GM12878 (cell line): Measurements from ENCODE around the gene FGFR1OP2. TPM values are rescaled to one million over a fixed set of nuclear protein-coding genes. Genes with fewer than 3 reads are reported as not detected.

ENCODE experiments used
- ATAC-seq: fragments of 200-7000 bp; cut with Tn5 transposase; 3 replicates; pipeline ENCODE4 v1.9.1; 2020; ENCODE audit warnings: mild to moderate bottlenecking, moderate library complexity
- BruUV-seq: library from RNA; stranded (reverse); fragments of 400-500 nt; replicated peaks from 2 replicates; lab custom pipeline; 2021; lab: Mats Ljungman, UMichigan
- CTCF ChIA-PET: fragments of 300-600 bp; sonication (Branson Sonifier 250); formaldehyde crosslinking; extraction: SDS; loops from one replicate; lab custom pipeline; 2021; ENCODE audit warnings: inconsistent platforms; lab: Yijun Ruan, JAX
- POLR2A ChIA-PET: fragments of 350-600 bp; formaldehyde crosslinking; extraction: SDS; loops from one replicate; lab custom pipeline; 2021; ENCODE audit warnings: inconsistent platforms; lab: Charles Lee
- RAD21 ChIA-PET: fragments of 300-600 bp; sonication (Branson Sonifier 250); formaldehyde crosslinking; loops from one replicate; lab custom pipeline; 2023; ENCODE audit warnings: antibody characterized with exemption; ENCODE audit not compliant: unreplicated experiment; lab: Charles Lee
- SMC1A ChIA-PET: fragments of 300-600 bp; sonication (Branson Sonifier 250); formaldehyde crosslinking; loops from one replicate; lab custom pipeline; 2023; ENCODE audit not compliant: unreplicated experiment, uncharacterized antibody; lab: Charles Lee
- DNase-seq: peaks from one replicate; pipeline ENCODE4 v3.0.0-alpha.2; 2011; ENCODE audit warnings: low read depth, low spot score
- FAIRE-seq: peaks from 3 replicates; lab custom pipeline; 2011; peaks lifted over from hg19 to GRCh38; lab: Jason Lieb, UNC
- H2AFZ ChIP-seq: 2 replicates; pipeline ENCODE4 v1.6.0; 2011; ENCODE audit warnings: low read depth, low read length, control low read depth; ENCODE audit not compliant: control insufficient read depth
- H3K27ac ChIP-seq: 2 replicates; pipeline ENCODE4 v1.5.1; 2011; ENCODE audit warnings: control low read depth; ENCODE audit not compliant: control insufficient read depth, insufficient read depth
- H3K27me3 ChIP-seq, 2 experiments: replicated peaks in 1 of 2; 2 replicates each; pipeline versions ENCODE4 v1.6.0 to v1.6.1; 2011; ENCODE audit warnings: low read length in 1 of 2; ENCODE audit not compliant: control insufficient read depth in 2 of 2, insufficient read depth in 2 of 2
- H3K36me3 ChIP-seq, 2 experiments: 2 replicates each; pipeline ENCODE4 v1.5.1; 2011; ENCODE audit warnings: low read length in 1 of 2; ENCODE audit not compliant: control insufficient read depth in 2 of 2, insufficient read depth in 2 of 2
- H3K4me1 ChIP-seq: 2 replicates; pipeline ENCODE4 v1.6.1; 2011; ENCODE audit warnings: mild to moderate bottlenecking, low read length, moderate library complexity, mixed read lengths; ENCODE audit not compliant: control insufficient read depth, insufficient read depth
- H3K4me2 ChIP-seq: 2 replicates; pipeline ENCODE4 v1.6.0; 2011; ENCODE audit warnings: control low read depth; ENCODE audit not compliant: control insufficient read depth, insufficient read depth
- H3K4me3 ChIP-seq: fragments of 200-600 bp; sonication (generic); 2 replicates; pipeline ENCODE4 v1.5.1; 2016
- H3K79me2 ChIP-seq: 2 replicates; pipeline ENCODE4 v1.6.0; 2011; ENCODE audit warnings: low read length; ENCODE audit not compliant: control insufficient read depth, insufficient read depth
- H3K9ac ChIP-seq: 2 replicates; pipeline ENCODE4 v1.8.0; 2011; ENCODE audit warnings: low read length, control low read depth, mixed read lengths; ENCODE audit not compliant: control insufficient read depth, insufficient read depth
- H3K9me3 ChIP-seq: replicated peaks from 3 replicates; pipeline ENCODE4 v1.5.1; 2011; ENCODE audit warnings: mild to moderate bottlenecking, low read length; ENCODE audit not compliant: control insufficient read depth, insufficient read depth
- H4K20me1 ChIP-seq: 2 replicates; pipeline ENCODE4 v1.6.0; 2011; ENCODE audit not compliant: control insufficient read depth, insufficient read depth
- BMI1 ChIP-seq: fragments of 450-650 bp; IDR thresholded peaks from 2 replicates; pipeline ENCODE4 v1.6.1; 2016; ENCODE audit warnings: mild to moderate bottlenecking, moderate library complexity, borderline replicate concordance
- CBX5 ChIP-seq: sonication (generic); IDR thresholded peaks from 2 replicates; pipeline ENCODE4 v1.6.1; 2016; ENCODE audit warnings: low read depth, moderate library complexity, mild to moderate bottlenecking, inconsistent platforms
- E2F8 ChIP-seq: fragments of 450-650 bp; IDR thresholded peaks from 2 replicates; pipeline ENCODE4 v1.6.1; 2018; ENCODE audit warnings: mild to moderate bottlenecking, low read depth, moderate library complexity; ENCODE audit not compliant: partially characterized antibody
- EED ChIP-seq: sonication (generic); IDR thresholded peaks from 2 replicates; pipeline ENCODE4 v1.6.1; 2016; ENCODE audit warnings: antibody characterized with exemption, low read depth
- KAT2A ChIP-seq: conservative IDR thresholded peaks from 2 replicates; pipeline ENCODE4 v1.6.1; 2011; ENCODE audit warnings: low read depth, low read length; ENCODE audit not compliant: control insufficient read depth
- KDM1A ChIP-seq: fragments of 200-600 bp; sonication (generic); IDR thresholded peaks from 2 replicates; pipeline ENCODE4 v1.6.1; 2016; ENCODE audit warnings: borderline replicate concordance
- MEF2B ChIP-seq: fragments of 450-650 bp; IDR thresholded peaks from 2 replicates; pipeline ENCODE4 v1.6.1; 2018; ENCODE audit warnings: mild to moderate bottlenecking, moderate library complexity; ENCODE audit not compliant: partially characterized antibody, poor library complexity, severe bottlenecking
- MYB ChIP-seq: fragments of 150-350 bp; IDR thresholded peaks from 2 replicates; pipeline ENCODE4 v1.6.1; 2014; ENCODE audit warnings: mild to moderate bottlenecking, low read depth, low read length, borderline replicate concordance
- NFYA ChIP-seq: IDR thresholded peaks from 2 replicates; pipeline ENCODE4 v1.6.1; 2011; ENCODE audit warnings: low read depth, mild to moderate bottlenecking, low read length, improper control_type of control experiment, borderline replicate concordance
- NKRF ChIP-seq: fragments of 450-650 bp; conservative IDR thresholded peaks from 2 replicates; pipeline ENCODE4 v1.6.1; 2017; ENCODE audit warnings: mild to moderate bottlenecking, moderate library complexity
- NR2C2 ChIP-seq: IDR thresholded peaks from 2 replicates; pipeline ENCODE4 v1.6.1; 2011; ENCODE audit warnings: borderline replicate concordance, low read depth; ENCODE audit not compliant: control insufficient read depth, insufficient read length
- PBX3 ChIP-seq: IDR thresholded peaks from 2 replicates; pipeline ENCODE4 v1.6.1; 2011; ENCODE audit warnings: mild to moderate bottlenecking, low read depth, low read length, moderate library complexity; ENCODE audit not compliant: insufficient replicate concordance
- RUNX3 ChIP-seq: IDR thresholded peaks from 2 replicates; pipeline ENCODE4 v1.6.1; 2012; ENCODE audit warnings: low read length, inconsistent platforms
- WGBS: methylation state at CpG from one replicate; pipeline ENCODE4 v1.1.6; 2016; ENCODE audit warnings: low lambda C conversion rate; ENCODE audit not compliant: insufficient replicate concordance, insufficient coverage; ENCODE audit errors: missing lambda C conversion rate; 5-methylcytosine and 5-hydroxymethylcytosine counted together
- in situ Hi-C: fragments of 300-500 bp; cut with MboI; formaldehyde crosslinking; loops from 9 replicates; pipeline ENCODE4 v1.14.3; 2018; ENCODE audit warnings: mixed read lengths
- intact Hi-C: fragments of 100-400 bp; cut with micrococcal nuclease; formaldehyde crosslinking; loops from one replicate; pipeline ENCODE4 v1.14.2; 2022; ENCODE audit not compliant: unreplicated experiment
- polyA plus RNA-seq, 11 experiments: library from polyadenylated mRNA; depleted of rRNA in 4 of 11; unstranded in 6 of 11; stranded (reverse) in 5 of 11; fragments of >200 nt; fragmentation: Nextera tagmentation in 4 of 11; fragmentation: Illumina TruSeq in 1 of 11; extraction: Ambion mirVana in 4 of 11; extraction: Trizol in 1 of 11; gene quantifications; 1 replicate in 1 of 11; 2 replicates in 10 of 11; pipeline versions ENCODE4 v1.2.1 to v1.2.3, GENCODE V29; 2011 to 2016; ENCODE audit warnings: inconsistent platforms in 2 of 11, missing spikeins in 2 of 11, low read depth in 1 of 11
- total RNA-seq, 4 experiments: library from RNA; depleted of rRNA in 3 of 4; stranded (reverse); fragments of >200 nt in 3 of 4; fragmentation: Illumina TruSeq in 1 of 4; extraction: Trizol in 1 of 4; gene quantifications; 2 replicates each; pipeline versions ENCODE4 v1.2.1 to v1.2.3, GENCODE V29; 2013 to 2021

Gene FGFR1OP2
- total and polyA plus RNA-seq, 10 of the 15 experiments (the other 5 are each of a cell fraction or from before 2014, with no cell fraction given) = 28.5 to 59.1 (median 38.3) TPM

- no peak for TF ChIP-seq E2F8
- no peak for TF ChIP-seq CBX5
- TF ChIP-seq EED = no peak
- TF ChIP-seq RUNX3 = no peak
- TF ChIP-seq KDM1A = no peak
- TF ChIP-seq, all 136 proteins: peak for 0
Measured at GRCh38 chr12:26895672-26896071, 42.6 kb upstream of the FGFR1OP2 start (continued).

- SMC1A ChIA-PET = interaction anchor here (0.6 to 3.3 kb wide), 2 partner anchors 11 to 114 kb away, joined by 3 to 11 read pairs; no protein-coding TSS in a partner anchor
- Histone ChIP-seq H3K9ac (no peak overlapping the region), H3K4me1 (no peaks in the 10 kb centered on the region), H3K79me2 (no peaks in the 10 kb centered on the region), H3K27me3 (no peaks in the 10 kb centered on the region), H3K36me3 (peaks cover 2 to 9% of the 10 kb centered on the region in 2 experiments; a peak in 2 of 4 replicates), H3K4me3 (no peak overlapping the region), H3K9me3 (no peaks in the 10 kb centered on the region), H2AFZ (no peak overlapping the region), H3K4me2 (no peak overlapping the region), H3K27ac (no peak overlapping the region), H4K20me1 (no peaks in the 10 kb centered on the region)
- POLR2A ChIA-PET = interaction anchor here (0.9 kb wide), 1 partner anchor 11 kb away, joined by 4 read pairs; no protein-coding TSS in a partner anchor
- ATAC-seq = no peak
- FAIRE-seq = no peak
- DNase-seq = no peak
- WGBS = 100% methylated on average over 2 of the region's 2 CpGs
- RAD21 ChIA-PET = interaction anchor here (1.2 kb wide), 1 partner anchor 114 kb away, joined by 3 read pairs; no protein-coding TSS in a partner anchor
- intact Hi-C loops = no loop called here
- no TSS peak for BruUV-seq
- CTCF ChIA-PET = interaction anchor here (2.0 to 4.6 kb wide), 2 partner anchors 9 to 11 kb away, joined by 7 to 27 read pairs; no protein-coding TSS in a partner anchor
- in situ Hi-C loops = no loop called here
- no peak for TF ChIP-seq BMI1
- TF ChIP-seq MYB = no peak
- TF ChIP-seq NR2C2 = no peak
- TF ChIP-seq NKRF = no peak
- no peak for TF ChIP-seq MEF2B
- no peak for TF ChIP-seq KAT2A
- TF ChIP-seq PBX3 = no peak
- no peak for TF ChIP-seq NFYA
- no peak for TF ChIP-seq CBX5
- no peak for TF ChIP-seq EED
Measured at GRCh38 chr12:26896913-26897312, 41.4 kb upstream of the FGFR1OP2 start.
